Smooth muscle cell (in vitro differentiated cells): ENCODE results near the gene VKORC1L1. TPM values are rescaled to one million over a fixed set of nuclear protein-coding genes. Genes with fewer than 3 reads are reported as not detected.
"Not testable (repeated sequence)": the region's sequence is repeated elsewhere in the genome, so short reads cannot be mapped to it uniquely, and the experiment has no call there.

Experiments used
- DNase-seq: peaks from one replicate; lab custom pipeline; 2025; ENCODE audit not compliant: unreplicated experiment; lab: John Stamatoyannopoulos, UW
- H2AFZ ChIP-seq: fragments of 200-600 bp; sonication (generic); 2 replicates; pipeline ENCODE4 v1.6.0; 2016; ENCODE audit warnings: antibody characterized with exemption, low read depth, mild to moderate bottlenecking
- H3F3A ChIP-seq: fragments of 200-600 bp; sonication (generic); 2 replicates; pipeline ENCODE4 v1.6.0; 2017; ENCODE audit warnings: antibody characterized with exemption, low read depth
- H3K27ac ChIP-seq: fragments of 200-600 bp; sonication (generic); 2 replicates; pipeline ENCODE4 v1.5.1; 2016; ENCODE audit warnings: low read depth, mild to moderate bottlenecking
- H3K27me3 ChIP-seq: fragments of 200-600 bp; sonication (generic); 2 replicates; pipeline ENCODE4 v1.6.1; 2016; ENCODE audit warnings: low read depth, mild to moderate bottlenecking
- H3K36me3 ChIP-seq: fragments of 200-600 bp; sonication (generic); 2 replicates; pipeline ENCODE4 v1.5.1; 2016; ENCODE audit warnings: low read depth
- H3K4me1 ChIP-seq: fragments of 200-600 bp; sonication (generic); 2 replicates; pipeline ENCODE4 v1.5.1; 2016; ENCODE audit warnings: low read depth
- H3K4me2 ChIP-seq: fragments of 200-600 bp; sonication (generic); 2 replicates; pipeline ENCODE4 v1.6.0; 2016; ENCODE audit warnings: mild to moderate bottlenecking
- H3K4me3 ChIP-seq: fragments of 200-600 bp; sonication (generic); 2 replicates; pipeline ENCODE4 v1.5.1; 2016; ENCODE audit warnings: mild to moderate bottlenecking
- H3K79me2 ChIP-seq: fragments of 200-600 bp; sonication (generic); 2 replicates; pipeline ENCODE4 v1.6.0; 2016; ENCODE audit warnings: low read depth, mild to moderate bottlenecking
- H3K9ac ChIP-seq: fragments of 200-600 bp; sonication (generic); 2 replicates; pipeline ENCODE4 v1.6.0; 2016; ENCODE audit warnings: low read depth
- H3K9me3 ChIP-seq: fragments of 200-600 bp; sonication (generic); replicated peaks from 2 replicates; pipeline ENCODE4 v1.5.1; 2016; ENCODE audit warnings: low read depth
- H4K20me1 ChIP-seq: fragments of 200-600 bp; sonication (generic); 2 replicates; pipeline ENCODE4 v1.6.0; 2016; ENCODE audit warnings: low read depth
- CTCF ChIP-seq: fragments of 200-600 bp; sonication (generic); IDR thresholded peaks from 2 replicates; pipeline ENCODE4 v1.5.1; 2017; ENCODE audit warnings: borderline replicate concordance, mild to moderate bottlenecking, antibody characterized with exemption; ENCODE audit not compliant: insufficient read depth, poor library complexity, severe bottlenecking
- WGBS: methylation state at CpG from one replicate; pipeline ENCODE4 v1.1.7; 2016; ENCODE audit warnings: low lambda C conversion rate; 5-methylcytosine and 5-hydroxymethylcytosine counted together
- polyA plus RNA-seq: library from polyadenylated mRNA; unstranded; fragments of >200 nt; fragmentation: Nextera tagmentation; extraction: Ambion mirVana; gene quantifications from 2 replicates; pipeline ENCODE4 v1.2.1, GENCODE V29; 2016
- small RNA-seq: library from RNA; depleted of rRNA; stranded (forward); fragments of <200 nt; gene quantifications from one replicate; pipeline ENCODE3, GENCODE V24; 2014
- total RNA-seq: library from RNA; depleted of rRNA; stranded (reverse); fragments of >200 nt; gene quantifications from 2 replicates; pipeline ENCODE4 v1.2.3, GENCODE V29; 2014

The VKORC1L1 gene
- total and polyA plus RNA-seq, 2 experiments from 2014 or later = 11.2 to 18.0 TPM

- Histone ChIP-seq H3K9ac (no peak overlapping the region), H3K27ac (no peak overlapping the region), H3K36me3 (no peaks in the 10 kb centered on the region), H3K27me3 (no peaks in the 10 kb centered on the region), H3K9me3 (no peaks in the 10 kb centered on the region), H2AFZ (no peak overlapping the region), H3K4me3 (no peak overlapping the region), H3F3A (no peaks in the 10 kb centered on the region), H3K79me2 (no peaks in the 10 kb centered on the region), H3K4me2 (no peak overlapping the region), H4K20me1 (no peaks in the 10 kb centered on the region), H3K4me1 (no peaks in the 10 kb centered on the region)
- 92% methylated on average over 4 of the region's 4 CpGs for WGBS
- TF ChIP-seq CTCF = no peak
- no peak for DNase-seq
Measured at GRCh38 chr7:65992526-65992925, 119.7 kb downstream of the VKORC1L1 start.

- DNase-seq, H3K4me1 ChIP-seq, H3K4me2 ChIP-seq, H3K79me2 ChIP-seq, H3F3A ChIP-seq, H4K20me1 ChIP-seq, H3K27me3 ChIP-seq, H3K4me3 ChIP-seq, H3K36me3 ChIP-seq, H3K27ac ChIP-seq, H3K9me3 ChIP-seq, H2AFZ ChIP-seq, H3K9ac ChIP-seq: not testable (repeated sequence)
- WGBS = 90% methylated on average over 1 of the region's 1 CpG
Measured at GRCh38 chr7:65994984-65995383, 122.1 kb downstream of the VKORC1L1 start.

GRCh38 chr7:66000823-66001417 is 128.0 kb downstream of the VKORC1L1 start:
- not testable (repeated sequence) for H3F3A ChIP-seq, H3K79me2 ChIP-seq, H3K27ac ChIP-seq, H2AFZ ChIP-seq, H3K27me3 ChIP-seq, H3K4me3 ChIP-seq, H3K9me3 ChIP-seq, H4K20me1 ChIP-seq, H3K9ac ChIP-seq, H3K36me3 ChIP-seq, H3K4me1 ChIP-seq, DNase-seq, H3K4me2 ChIP-seq
- 84% methylated on average over 1 of the region's 5 CpGs for WGBS

DNA sequence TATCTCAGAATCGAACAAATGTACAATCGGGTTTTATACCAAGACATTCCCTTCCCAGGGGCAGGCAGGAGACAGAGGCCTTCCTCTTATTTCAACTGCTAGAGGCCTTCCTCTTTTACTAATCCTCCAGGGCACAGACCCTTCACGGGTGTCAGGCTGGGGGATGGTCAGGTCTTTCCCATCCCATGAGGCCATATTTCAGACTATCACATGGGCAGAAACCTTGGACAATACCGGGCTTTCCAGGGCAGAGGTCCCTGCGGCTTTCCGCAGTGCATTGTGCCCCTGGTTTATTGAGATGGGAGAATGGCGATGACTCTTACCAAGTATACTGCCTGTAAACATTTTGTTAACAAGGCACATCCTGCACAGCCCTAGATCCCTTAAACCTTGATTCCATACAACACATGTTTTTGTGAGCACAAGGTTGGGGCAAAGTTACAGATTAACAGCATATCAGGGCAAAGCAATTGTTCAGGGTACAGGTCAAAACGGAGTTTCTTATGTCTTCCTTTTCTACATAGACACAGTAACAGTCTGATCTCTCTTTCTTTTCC is 132.3 kb downstream of the VKORC1L1 start:
- not testable (repeated sequence) for H4K20me1 ChIP-seq, H3K27me3 ChIP-seq, H3K9me3 ChIP-seq, H3K9ac ChIP-seq, H3K79me2 ChIP-seq, H3K27ac ChIP-seq, H3K4me3 ChIP-seq, H3K4me1 ChIP-seq, H3F3A ChIP-seq, H2AFZ ChIP-seq, DNase-seq, H3K4me2 ChIP-seq, H3K36me3 ChIP-seq
- WGBS = 81% methylated on average over 8 of the region's 8 CpGs

DNA sequence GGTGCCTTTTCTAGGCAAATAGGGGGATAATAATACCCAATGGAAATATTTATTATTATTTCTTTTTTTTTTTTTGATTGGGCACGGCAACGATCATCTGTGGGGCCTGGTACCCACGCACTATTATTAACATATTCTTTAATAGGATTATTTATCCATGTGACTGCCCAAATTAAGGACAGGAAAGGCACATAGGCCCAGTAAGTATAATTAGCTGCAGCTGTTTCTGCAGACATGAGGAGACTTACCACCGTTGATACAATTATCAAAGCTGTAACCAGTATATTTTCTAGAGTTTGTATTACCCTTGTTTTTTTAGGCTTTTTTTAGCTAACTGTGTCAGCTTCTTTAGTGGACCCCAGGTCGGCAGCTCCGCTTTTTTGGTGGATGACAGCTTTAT is 134.4 kb downstream of the VKORC1L1 start:
- no peak for TF ChIP-seq CTCF
- H3F3A ChIP-seq = no peaks in the 10 kb centered on the region
- 87% methylated on average over 6 of the region's 6 CpGs for WGBS

More for the DNA sequence above, 134.4 kb downstream of the VKORC1L1 start:
- no peaks in the 10 kb centered on the region for H4K20me1 ChIP-seq
- no peaks in the 10 kb centered on the region for H3K36me3 ChIP-seq
- H3K79me2 ChIP-seq = no peaks in the 10 kb centered on the region
- no peaks in the 10 kb centered on the region for H3K9me3 ChIP-seq
- H3K4me3 ChIP-seq = no peak overlapping the region
- DNase-seq = no peak
- no peak overlapping the region for H3K4me2 ChIP-seq
- H3K9ac ChIP-seq = no peak overlapping the region
- H3K4me1 ChIP-seq = no peaks in the 10 kb centered on the region
- no peak overlapping the region for H3K27ac ChIP-seq
- H2AFZ ChIP-seq = no peak overlapping the region
- H3K27me3 ChIP-seq = no peaks in the 10 kb centered on the region

Small RNA genes lying within 50 kb of the gene (small RNA-seq; reads per million reads assigned to genes)
- not detected for gene AC073261.1
- gene RNU6-973P = not detected

Other genes with a start within 250 kb of the VKORC1L1 start
- gene GUSB, start 109.1 kb downstream of the VKORC1L1 start, total RNA-seq = 24.4 and 27.7 TPM in 2 replicates
- gene GUSB, start 109.1 kb downstream of the VKORC1L1 start, polyA plus RNA-seq = 35.6 and 42.1 TPM in 2 replicates
- gene ASL, start 202.7 kb downstream of the VKORC1L1 start, total RNA-seq = 12.3 and 12.4 TPM in 2 replicates
- gene ASL, start 202.7 kb downstream of the VKORC1L1 start, polyA plus RNA-seq = 26.1 and 31.5 TPM in 2 replicates
- gene CRCP, start 241.8 kb downstream of the VKORC1L1 start, total RNA-seq = 12.2 and 13.6 TPM in 2 replicates
- gene CRCP, start 241.8 kb downstream of the VKORC1L1 start, polyA plus RNA-seq = 13.7 and 17.8 TPM in 2 replicates